ENCODE data around the gene ERFE.

GRCh38 chr2:238123218-238123971, 35.4 kb upstream of the ERFE start:
- no peak for TF ChIP-seq CTCF (IDR thresholded peaks at IDR 0.05)
- no peak for TF ChIP-seq POLR2AphosphoS5 (IDR thresholded peaks at IDR 0.05)
- TF ChIP-seq EP300 (IDR thresholded peaks at IDR 0.05) = no peak
- no peak for TF ChIP-seq POLR2A (IDR thresholded peaks at IDR 0.05; ENCODE audit: low read depth)

Measured in esophagus muscularis mucosa (tissue), 4 donors.